ENCODE results near the gene CAPN10. TPM values are rescaled to one million over a fixed set of nuclear protein-coding genes. Genes with fewer than 3 reads are reported as not detected.

Gene CAPN10
- total RNA-seq, 2 experiments from 2014 or later = 52.3 to 53.1 TPM

DNA sequence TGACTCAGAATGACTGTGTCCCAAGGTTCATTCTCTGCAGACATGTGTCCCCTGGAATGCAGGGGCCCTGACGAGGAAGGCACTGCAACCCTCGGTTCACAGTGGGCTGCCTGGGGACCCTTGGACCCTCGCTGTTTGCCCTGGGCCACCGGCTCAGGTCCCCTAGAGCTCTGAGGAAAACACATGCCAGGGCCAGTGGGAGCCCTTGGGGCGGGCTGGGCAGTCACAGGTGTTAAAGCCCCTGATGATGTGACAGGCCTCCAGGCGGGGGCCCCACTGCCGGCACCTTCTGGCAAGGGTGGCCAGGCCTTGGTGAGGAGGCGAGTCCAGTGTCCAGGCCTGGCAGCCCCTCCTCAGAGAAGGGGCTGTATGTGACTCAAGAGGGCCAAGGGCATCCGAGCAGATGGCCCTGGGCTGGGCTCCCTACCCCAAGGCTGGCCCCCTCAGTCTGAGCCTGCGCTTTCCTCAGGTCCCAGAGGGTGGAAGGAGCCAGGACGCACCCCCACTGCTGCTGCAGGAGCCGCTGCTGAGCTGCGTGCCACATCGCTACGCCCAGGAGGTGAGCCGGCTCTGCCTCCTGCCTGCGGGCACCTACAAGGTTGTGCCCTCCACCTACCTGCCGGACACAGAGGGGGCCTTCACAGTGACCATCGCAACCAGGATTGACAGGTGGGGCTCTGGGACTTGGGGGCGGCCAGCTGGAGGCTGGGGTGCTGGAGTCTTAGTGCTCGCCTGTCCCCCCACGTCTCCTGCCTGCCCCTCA is 11.1 kb downstream of the CAPN10 start:
- Mint-ChIP-seq H3K27ac (no peak overlapping the region), H3K36me3 (ENCODE audit: low read depth) (peaks cover 7% of the 10 kb centered on the region), H3K9me3 (no peaks in the 10 kb centered on the region), H3K4me3 (no peak overlapping the region), H3K4me1 (no peaks in the 10 kb centered on the region), H3K27me3 (no peaks in the 10 kb centered on the region)
- CTCF ChIA-PET = no interaction called here
- no peak for DNase-seq
- POLR2A ChIA-PET = interaction anchor here (1.0 to 1.2 kb wide), 2 partner anchors 9 to 24 kb away, joined by 3 read pairs; no protein-coding TSS in a partner anchor

DNA sequence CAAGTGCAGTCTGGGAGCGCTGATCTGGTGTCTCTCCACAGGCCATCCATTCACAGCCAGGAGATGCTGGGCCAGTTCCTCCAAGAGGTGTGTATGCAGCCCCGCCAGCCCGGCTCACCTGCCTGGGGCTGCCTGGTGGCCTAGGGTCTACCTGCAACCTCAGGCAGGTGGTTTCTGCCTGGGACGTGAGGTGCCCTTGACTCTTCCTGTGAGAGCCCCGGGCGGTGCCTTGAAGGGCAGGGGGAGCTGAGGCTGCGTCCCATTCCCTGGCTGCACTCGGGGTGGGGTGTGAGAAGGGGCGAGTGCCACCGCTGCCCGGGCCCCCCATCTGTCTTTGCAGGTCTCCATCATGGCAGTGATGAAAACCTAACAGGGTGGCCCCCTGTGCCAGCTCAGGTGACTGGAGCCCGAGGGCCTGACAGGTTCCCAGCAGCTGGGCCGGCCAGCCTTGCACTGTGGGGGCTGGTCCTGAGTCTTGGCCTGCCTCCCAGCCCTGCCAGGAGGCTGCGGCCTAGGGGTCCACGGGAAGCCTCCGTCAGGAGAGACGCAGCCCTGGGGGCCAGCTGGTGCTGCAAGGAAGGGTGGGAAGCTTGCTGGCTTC is 11.9 kb downstream of the CAPN10 start:
- H3K9me3 Mint-ChIP-seq = no peaks in the 10 kb centered on the region
- no peaks in the 10 kb centered on the region for H3K4me1 Mint-ChIP-seq
- H3K4me3 Mint-ChIP-seq = no peak overlapping the region
- POLR2A ChIA-PET = interaction anchor here (1.0 to 1.2 kb wide), 3 partner anchors 10 to 32 kb away, joined by 3 read pairs; no protein-coding TSS in a partner anchor
- no peaks in the 10 kb centered on the region for H3K27me3 Mint-ChIP-seq
- DNase-seq = no peak
- CTCF ChIA-PET = no interaction called here
- H3K36me3 Mint-ChIP-seq (ENCODE audit: low read depth) = peaks cover 5% of the 10 kb centered on the region
- H3K27ac Mint-ChIP-seq = no peak overlapping the region

DNA sequence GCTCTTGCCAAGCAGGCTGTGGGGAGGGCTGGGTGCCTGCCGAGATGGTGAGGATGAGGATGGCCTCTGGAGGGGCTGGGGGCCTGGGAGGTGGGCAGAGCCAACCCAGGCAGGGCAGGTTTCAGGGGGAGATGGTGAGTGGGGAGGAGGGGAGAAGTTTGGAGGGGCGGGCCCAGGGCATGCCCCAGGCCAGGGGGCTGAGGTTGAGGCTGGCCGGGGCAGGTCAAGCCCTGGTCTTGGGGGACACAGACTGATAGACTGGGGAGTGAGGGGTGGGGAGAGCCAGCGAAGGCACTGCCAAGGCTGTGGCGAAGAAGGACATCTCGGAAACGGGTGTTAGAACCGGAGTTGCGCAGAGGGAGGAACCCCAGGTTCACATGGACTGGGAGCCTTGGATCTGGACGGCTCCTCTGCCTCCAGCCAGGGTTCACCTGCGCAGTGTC is 12.6 kb downstream of the CAPN10 start:
- POLR2A ChIA-PET = interaction anchor here (1.0 kb wide), 1 partner anchor 33 kb away, joined by 3 read pairs; no protein-coding TSS in a partner anchor
- Mint-ChIP-seq H3K36me3 (ENCODE audit: low read depth) (peaks cover 5% of the 10 kb centered on the region), H3K27ac (no peak overlapping the region), H3K4me1 (no peaks in the 10 kb centered on the region), H3K4me3 (no peak overlapping the region), H3K9me3 (no peaks in the 10 kb centered on the region), H3K27me3 (no peaks in the 10 kb centered on the region)
- CTCF ChIA-PET = no interaction called here
- no peak for DNase-seq

DNA sequence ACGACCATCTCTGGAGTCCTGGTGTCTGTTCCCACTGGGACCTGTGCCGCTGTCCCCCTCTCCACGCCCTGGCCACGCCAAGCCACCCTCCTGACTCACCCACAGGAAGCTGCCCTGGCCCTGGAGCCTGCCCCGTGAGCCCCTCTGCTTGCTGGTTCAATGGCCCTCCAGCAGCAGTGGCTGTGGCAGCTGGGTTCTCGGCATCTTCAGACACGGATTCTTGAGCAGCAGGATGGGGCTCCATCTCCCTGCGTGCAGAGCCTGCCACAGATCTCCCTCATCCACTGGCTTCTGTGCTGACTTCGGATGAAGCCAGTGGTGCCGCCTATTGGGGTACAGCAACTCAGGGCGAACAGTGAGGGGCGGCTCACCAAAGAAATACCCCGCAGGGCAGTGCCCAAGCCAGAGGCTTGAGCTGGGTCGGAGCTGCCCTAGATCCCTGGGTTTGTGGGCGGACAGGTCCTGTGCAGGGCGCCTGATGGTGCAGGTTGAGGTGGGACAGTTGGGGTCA is 14.0 kb downstream of the CAPN10 start:
- no peak overlapping the region for H3K27ac Mint-ChIP-seq
- H3K4me3 Mint-ChIP-seq = no peak overlapping the region
- peaks cover 5% of the 10 kb centered on the region for H3K36me3 Mint-ChIP-seq (ENCODE audit: low read depth)
- CTCF ChIA-PET = no interaction called here
- H3K4me1 Mint-ChIP-seq = no peaks in the 10 kb centered on the region
- no peaks in the 10 kb centered on the region for H3K27me3 Mint-ChIP-seq
- no peaks in the 10 kb centered on the region for H3K9me3 Mint-ChIP-seq
- POLR2A ChIA-PET = no interaction called here
- no peak for DNase-seq

DNA sequence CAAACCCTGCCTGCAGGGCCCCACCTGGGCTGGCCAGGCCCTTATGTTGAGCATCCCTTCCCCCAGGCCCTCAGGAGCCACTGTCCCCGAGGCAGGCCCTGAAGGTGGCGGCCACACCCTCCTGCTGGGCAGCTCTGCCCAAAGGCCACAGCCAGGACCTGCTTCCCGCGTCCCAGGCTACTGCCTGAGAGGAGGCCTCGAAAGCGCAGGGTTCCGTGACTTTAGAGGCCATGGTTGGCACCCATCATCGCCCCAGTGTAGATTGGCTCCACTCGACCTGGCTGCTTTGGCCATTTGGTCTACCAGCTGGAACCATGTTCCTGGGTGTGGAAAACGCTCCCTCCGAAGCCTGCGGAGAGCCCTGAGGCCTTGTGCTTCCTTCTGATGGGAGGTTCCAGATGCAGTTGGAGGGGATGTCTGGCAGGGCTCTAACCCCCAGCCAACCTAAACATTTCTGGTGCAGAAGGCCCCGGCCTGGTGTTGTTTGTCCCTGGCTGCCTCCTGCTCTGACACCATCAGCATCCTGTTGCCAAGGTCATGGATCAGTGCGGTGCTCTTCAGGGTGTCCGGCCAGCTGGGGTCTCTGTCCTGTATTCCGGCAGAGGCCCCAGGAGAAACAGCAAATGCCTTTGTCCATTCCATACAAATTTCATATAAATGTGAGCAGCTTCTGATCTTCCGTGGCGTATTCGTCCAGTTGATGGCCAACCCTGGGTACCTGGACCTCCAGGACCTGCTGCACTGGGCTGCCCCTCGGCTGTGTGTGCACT is 14.7 kb downstream of the CAPN10 start:
- Mint-ChIP-seq H3K36me3 (ENCODE audit: low read depth) (peaks cover 3% of the 10 kb centered on the region), H3K4me1 (no peaks in the 10 kb centered on the region), H3K9me3 (no peaks in the 10 kb centered on the region), H3K27ac (no peak overlapping the region), H3K27me3 (no peaks in the 10 kb centered on the region), H3K4me3 (no peak overlapping the region)
- POLR2A ChIA-PET = no interaction called here
- no peak for DNase-seq
- CTCF ChIA-PET = no interaction called here

DNA sequence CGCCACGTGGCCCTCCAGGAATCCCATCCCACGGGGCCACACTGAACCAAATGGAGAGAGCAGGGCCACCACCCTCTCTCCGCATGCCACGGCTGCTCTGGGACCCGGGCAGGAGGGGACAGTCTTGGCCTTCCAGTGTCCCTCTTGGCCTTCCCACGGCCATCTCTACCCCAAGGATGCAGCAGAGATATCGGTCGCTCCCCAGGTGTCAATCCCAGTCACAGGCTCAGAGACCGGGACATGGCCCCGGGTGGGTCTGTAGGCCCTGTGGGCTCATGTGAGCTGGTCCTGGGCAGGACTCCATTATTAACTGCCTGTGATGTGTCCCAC is 15.3 kb downstream of the CAPN10 start:
- ChIA-PET POLR2A (no interaction called here), CTCF (no interaction called here)
- Mint-ChIP-seq H3K36me3 (ENCODE audit: low read depth) (peaks cover 3% of the 10 kb centered on the region), H3K27ac (no peak overlapping the region), H3K27me3 (no peaks in the 10 kb centered on the region), H3K4me1 (no peaks in the 10 kb centered on the region), H3K9me3 (no peaks in the 10 kb centered on the region), H3K4me3 (no peak overlapping the region)
- no peak for DNase-seq

DNA sequence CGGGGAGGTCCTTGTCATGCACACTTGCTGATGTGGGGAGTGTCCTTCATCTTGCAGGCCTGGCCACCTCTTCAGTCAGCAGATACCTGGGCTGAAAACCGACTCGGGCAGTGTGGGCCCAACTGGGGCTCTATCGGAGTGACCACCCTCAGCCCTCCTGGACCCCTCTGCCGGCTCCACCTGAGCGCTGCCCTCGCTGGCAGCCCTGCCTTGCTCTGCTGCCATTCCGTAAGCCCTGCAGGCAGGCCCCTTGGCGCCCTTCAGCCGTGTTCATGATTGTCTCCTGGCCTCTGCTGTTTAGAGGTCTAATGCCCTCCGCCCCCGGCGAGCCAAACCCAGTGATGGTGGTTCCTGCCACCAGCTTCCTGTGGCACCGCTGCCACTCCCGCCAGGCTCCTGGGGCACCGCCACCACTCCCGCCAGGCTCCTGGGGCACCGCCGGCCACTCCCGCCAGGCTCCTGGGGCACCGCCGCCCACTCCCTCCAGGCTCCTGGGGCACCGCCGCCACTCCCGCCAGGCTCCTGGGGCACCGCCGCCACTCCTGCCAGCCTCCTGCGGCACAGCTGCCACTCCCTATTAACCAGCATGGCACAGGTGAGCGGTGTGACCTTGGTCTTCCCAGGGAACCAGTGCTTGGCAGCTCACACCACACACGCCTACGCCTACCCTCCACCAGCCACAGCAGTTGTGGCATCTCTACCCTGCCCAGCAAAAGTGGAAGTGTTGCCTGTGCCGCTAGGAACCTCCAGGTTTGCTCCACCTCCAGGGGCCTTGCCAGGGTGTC is 15.9 kb downstream of the CAPN10 start:
- Mint-ChIP-seq H3K9me3 (no peaks in the 10 kb centered on the region), H3K27me3 (no peaks in the 10 kb centered on the region), H3K27ac (no peak overlapping the region), H3K4me1 (no peaks in the 10 kb centered on the region), H3K4me3 (no peak overlapping the region), H3K36me3 (ENCODE audit: low read depth) (peaks cover 3% of the 10 kb centered on the region)
- DNase-seq = no peak
- POLR2A ChIA-PET = interaction anchor here (0.7 kb wide), 1 partner anchor 104 kb away, joined by 3 read pairs; no protein-coding TSS in a partner anchor
- CTCF ChIA-PET = no interaction called here

DNA sequence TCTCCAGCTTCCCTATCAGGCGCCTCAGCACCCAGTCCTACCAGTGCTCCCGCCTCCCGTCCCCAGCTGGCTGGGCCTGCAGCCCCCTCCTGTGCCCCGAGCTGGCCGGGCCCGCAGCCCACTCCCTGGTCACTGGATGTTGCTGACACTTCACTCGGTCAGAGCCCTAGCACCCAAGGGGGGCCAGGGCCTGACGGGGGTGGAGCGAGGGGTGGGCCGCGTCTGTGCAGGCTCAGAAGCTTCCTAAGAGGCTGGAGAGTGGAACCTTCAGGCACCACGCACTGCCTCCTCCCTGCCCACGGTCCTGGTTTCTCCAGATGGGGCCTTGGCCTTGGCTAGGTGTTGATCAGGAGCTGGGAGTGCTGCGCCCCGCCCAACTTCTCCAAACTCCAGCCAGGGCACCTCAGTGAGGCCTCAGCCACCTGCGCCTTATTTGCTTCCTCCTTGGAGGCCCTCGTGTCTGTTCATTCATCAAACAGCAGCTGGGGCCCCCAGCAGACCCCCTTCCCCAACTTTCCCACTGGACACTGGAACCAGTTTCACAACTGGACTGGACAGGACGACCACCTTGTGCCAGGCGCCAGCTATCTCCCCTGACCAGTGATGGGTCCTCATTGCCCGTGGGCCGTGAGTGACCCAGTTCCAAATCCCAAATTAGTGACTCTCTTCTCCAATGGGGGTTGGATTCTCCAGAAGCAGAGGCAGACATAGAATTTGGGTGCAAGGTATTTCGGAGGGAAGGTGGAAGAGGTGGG is 16.7 kb downstream of the CAPN10 start:
- Mint-ChIP-seq H3K27ac (no peak overlapping the region), H3K4me3 (no peak overlapping the region), H3K36me3 (ENCODE audit: low read depth) (peaks cover 3% of the 10 kb centered on the region), H3K9me3 (no peaks in the 10 kb centered on the region), H3K4me1 (no peaks in the 10 kb centered on the region), H3K27me3 (no peaks in the 10 kb centered on the region)
- POLR2A ChIA-PET = no interaction called here
- DNase-seq = no peak
- CTCF ChIA-PET = no interaction called here

DNA sequence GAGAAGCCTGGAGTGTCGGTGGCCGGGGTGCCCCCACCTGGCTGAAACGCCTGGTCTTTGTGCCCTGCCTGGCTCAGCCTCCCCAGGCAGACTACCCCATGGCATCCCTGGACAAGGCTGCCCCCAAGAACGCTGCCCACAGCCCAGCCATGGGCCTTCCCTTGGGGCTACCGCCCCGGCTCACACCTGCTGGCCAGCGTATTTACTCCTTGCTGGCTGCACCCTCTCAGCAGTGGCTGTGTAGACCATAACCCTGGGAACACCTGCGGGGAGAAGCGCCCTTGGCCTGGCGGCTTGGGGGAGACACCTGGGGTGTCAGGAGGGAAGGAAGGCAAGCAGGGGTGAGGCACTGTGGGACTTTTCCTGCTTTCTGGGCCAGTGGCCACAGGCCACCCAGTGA is 17.3 kb downstream of the CAPN10 start:
- DNase-seq = no peak
- CTCF ChIA-PET = interaction anchor here (0.6 kb wide), 1 partner anchor 18 kb away, joined by 3 read pairs; no protein-coding TSS in a partner anchor
- no peak overlapping the region for H3K4me3 Mint-ChIP-seq
- POLR2A ChIA-PET = no interaction called here
- H3K27me3 Mint-ChIP-seq = no peaks in the 10 kb centered on the region
- no peaks in the 10 kb centered on the region for H3K4me1 Mint-ChIP-seq
- H3K36me3 Mint-ChIP-seq (ENCODE audit: low read depth) = peaks cover 3% of the 10 kb centered on the region
- no peaks in the 10 kb centered on the region for H3K9me3 Mint-ChIP-seq
- no peak overlapping the region for H3K27ac Mint-ChIP-seq

DNA sequence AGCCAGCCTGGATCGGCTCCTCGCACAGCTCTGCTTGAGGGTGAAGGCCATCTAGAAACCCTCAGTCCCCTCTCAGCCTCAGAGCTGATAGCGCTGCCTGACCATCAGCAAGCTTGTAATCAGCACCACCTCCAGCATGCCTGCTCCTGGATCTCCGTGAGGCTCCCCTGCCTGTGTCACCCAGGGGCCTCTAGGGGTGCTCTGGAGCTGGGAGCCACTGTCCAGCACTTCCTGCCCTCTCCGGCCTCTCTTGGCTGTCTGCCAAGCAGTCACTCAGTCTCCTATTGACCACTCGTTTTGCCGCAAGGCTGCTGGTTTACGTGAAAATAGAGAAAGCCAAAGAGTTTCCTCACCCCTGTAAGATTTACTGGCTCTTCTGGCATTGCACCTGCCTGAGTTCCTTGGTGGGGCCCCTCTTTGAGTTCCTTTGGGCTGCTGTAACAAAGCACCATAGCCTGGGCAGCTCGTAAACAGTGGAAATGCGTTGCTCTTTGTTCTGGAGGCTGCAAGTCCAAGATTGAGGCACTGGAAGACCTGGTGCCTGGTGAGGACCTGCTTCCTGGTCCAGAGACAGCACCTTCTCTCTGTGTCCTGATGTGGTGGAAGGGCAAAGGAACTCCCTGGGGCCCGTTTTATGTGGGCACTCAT is 17.9 kb downstream of the CAPN10 start:
- CTCF ChIA-PET = interaction anchor here (0.6 kb wide), 1 partner anchor 17 kb away, joined by 3 read pairs; no protein-coding TSS in a partner anchor
- Mint-ChIP-seq H3K9me3 (no peaks in the 10 kb centered on the region), H3K36me3 (ENCODE audit: low read depth) (peaks cover 3% of the 10 kb centered on the region), H3K4me3 (no peak overlapping the region), H3K27ac (no peak overlapping the region), H3K4me1 (peaks cover 3% of the 10 kb centered on the region), H3K27me3 (no peaks in the 10 kb centered on the region)
- POLR2A ChIA-PET = no interaction called here
- no peak for DNase-seq

DNA sequence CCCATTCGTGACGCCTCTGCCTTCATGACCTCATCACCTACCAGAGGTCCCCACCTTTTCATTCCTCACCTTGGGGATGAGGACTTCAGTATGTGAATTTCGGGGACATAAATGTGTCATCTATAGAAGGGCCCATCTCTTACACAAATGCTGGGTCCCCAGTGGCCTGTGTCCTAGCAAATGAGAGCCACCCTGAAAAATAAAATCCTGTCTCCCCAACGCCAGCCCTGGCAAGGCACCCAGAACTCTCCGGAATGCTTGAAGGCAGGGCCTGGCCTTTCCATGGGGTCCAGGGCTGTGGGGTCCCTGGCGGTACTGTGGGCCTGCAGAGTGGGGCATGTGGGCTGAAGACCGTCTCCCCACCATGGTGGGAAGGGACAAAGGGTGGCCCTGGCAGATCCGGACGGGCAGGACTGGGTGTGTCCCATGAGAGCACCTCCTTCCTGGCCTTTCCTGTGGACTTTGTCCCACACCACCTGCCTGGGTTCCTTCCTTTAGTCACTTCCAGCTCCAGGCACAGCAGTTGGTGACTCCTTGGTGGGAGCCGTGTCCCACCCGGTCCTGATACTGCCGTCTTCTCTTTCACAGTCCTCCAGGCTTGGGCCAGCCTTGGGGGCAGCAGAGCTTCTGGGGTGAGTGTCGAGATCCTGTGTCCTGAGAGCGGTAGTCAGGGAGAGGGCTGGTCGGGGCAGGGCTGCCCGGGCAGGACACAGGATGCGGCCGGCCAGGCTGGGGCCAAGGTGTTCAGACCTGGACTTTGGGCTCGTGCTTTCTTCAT is 18.6 kb downstream of the CAPN10 start:
- DNase-seq = no peak
- H3K27me3 Mint-ChIP-seq = no peaks in the 10 kb centered on the region
- no peak overlapping the region for H3K4me3 Mint-ChIP-seq
- H3K27ac Mint-ChIP-seq = no peak overlapping the region
- ChIA-PET CTCF (interaction anchor here (1.3 kb wide), 1 partner anchor 12 kb away, joined by 3 read pairs; no protein-coding TSS in a partner anchor), POLR2A (interaction anchor here (1.0 kb wide), 1 partner anchor 44 kb away, joined by 3 read pairs; the partner anchor contains the start of gene DUSP28)
- H3K4me1 Mint-ChIP-seq = peaks cover 6% of the 10 kb centered on the region
- no peaks in the 10 kb centered on the region for H3K36me3 Mint-ChIP-seq (ENCODE audit: low read depth)
- H3K9me3 Mint-ChIP-seq = no peaks in the 10 kb centered on the region
